B cell (primary cell): ENCODE measurements around the gene FMO2. TPM values are rescaled to one million over a fixed set of nuclear protein-coding genes. Genes with fewer than 3 reads are reported as not detected.

ENCODE experiments used
- ATAC-seq: fragments of 200-7000 bp; cut with Tn5 transposase; one replicate; pipeline ENCODE4 v1.10.0; 2021; ENCODE audit warnings: low read depth, mild to moderate bottlenecking, moderate number of reproducible peaks, moderate library complexity
- CTCF ChIA-PET: fragments of 350-600 bp; sonication (Branson Sonifier 250); formaldehyde crosslinking; loops from one replicate; lab custom pipeline; 2021; ENCODE audit warnings: antibody characterized with exemption, inconsistent platforms; lab: Charles Lee
- POLR2A ChIA-PET: fragments of 350-600 bp; sonication (Branson Sonifier 250); formaldehyde crosslinking; loops from one replicate; lab custom pipeline; 2021; ENCODE audit warnings: antibody characterized with exemption; lab: Charles Lee
- DNase-seq: peaks from one replicate; pipeline ENCODE4 v3.0.0; 2013
- H2AFZ ChIP-seq: 2 replicates; pipeline ENCODE4 v1.6.1; 2012; ENCODE audit warnings: mild to moderate bottlenecking, low read depth, low read length; ENCODE audit not compliant: insufficient read depth, poor library complexity, severe bottlenecking
- H3K27ac ChIP-seq, 2 donors: 1 replicate in 1 of 2; 2 replicates in 1 of 2; pipeline ENCODE4 v1.5.1; 2012 to 2013; ENCODE audit warnings: low read length in 2 of 2, mild to moderate bottlenecking in 2 of 2, moderate library complexity in 1 of 2
- H3K27me3 ChIP-seq, 4 experiments: fragments of 200-600 bp in 1 of 4; sonication (generic) in 1 of 4; replicated peaks in 1 of 4; 1 replicate in 2 of 4; 2 replicates in 2 of 4; pipeline versions ENCODE4 v1.6.1 to v1.7.0; 2013 to 2016; ENCODE audit warnings: low read length in 3 of 4, mild to moderate bottlenecking in 2 of 4, mixed read lengths in 1 of 4, moderate library complexity in 1 of 4; ENCODE audit not compliant: insufficient read depth in 4 of 4, control insufficient read depth in 3 of 4; ENCODE audit errors: control extremely low read depth in 1 of 4
- H3K36me3 ChIP-seq, 2 experiments: replicated peaks in 1 of 2; 1 replicate in 1 of 2; 2 replicates in 1 of 2; pipeline versions ENCODE4 v1.6.1 to v1.7.1; 2013; ENCODE audit warnings: low read length in 1 of 2; ENCODE audit not compliant: insufficient read depth in 2 of 2, control insufficient read depth in 1 of 2; ENCODE audit errors: control extremely low read depth in 1 of 2, extremely low read depth in 1 of 2
- H3K4me1 ChIP-seq, 2 donors: fragments of 200-600 bp in 1 of 2; sonication (generic) in 1 of 2; 1 replicate in 1 of 2; 2 replicates in 1 of 2; pipeline versions ENCODE4 v1.5.1 to v1.6.1; 2013 to 2017; ENCODE audit warnings: low read length in 2 of 2; ENCODE audit not compliant: control insufficient read depth in 2 of 2, insufficient read depth in 2 of 2
- H3K4me2 ChIP-seq: replicated peaks from 2 replicates; pipeline ENCODE3; 2012; ENCODE audit warnings: mild to moderate bottlenecking, low read depth, low read length; ENCODE audit not compliant: poor library complexity, severe bottlenecking
- H3K4me3 ChIP-seq, 5 experiments: fragments of 200-600 bp in 1 of 5; sonication (generic) in 1 of 5; 1 replicate in 3 of 5; 2 replicates in 2 of 5; pipeline versions ENCODE4 v1.5.1 to v1.7.0; 2011 to 2016; ENCODE audit warnings: low read length in 4 of 5, mild to moderate bottlenecking in 4 of 5, low read depth in 2 of 5, control low read depth in 1 of 5, moderate library complexity in 1 of 5; ENCODE audit not compliant: insufficient read depth in 1 of 5; ENCODE audit errors: control extremely low read depth in 1 of 5, extremely low read depth in 1 of 5
- H3K79me2 ChIP-seq: fragments of 200-600 bp; sonication (generic); one replicate; pipeline ENCODE4 v1.6.0; 2016; ENCODE audit warnings: low read length; ENCODE audit not compliant: control insufficient read depth, insufficient read depth
- H3K9ac ChIP-seq: fragments of 200-600 bp; sonication (generic); 2 replicates; pipeline ENCODE4 v1.6.1; 2017; ENCODE audit warnings: mild to moderate bottlenecking, low read length, moderate library complexity
- H3K9me3 ChIP-seq, 3 donors: one replicate each; pipeline versions ENCODE4 v1.6.1 to v1.7.1; 2013; ENCODE audit warnings: low read length in 2 of 3; ENCODE audit not compliant: control insufficient read depth in 2 of 3, insufficient read depth in 1 of 3; ENCODE audit errors: control extremely low read depth in 1 of 3
- H4K20me1 ChIP-seq: 2 replicates; pipeline ENCODE4 v1.6.0; 2012; ENCODE audit warnings: mild to moderate bottlenecking, low read length; ENCODE audit not compliant: insufficient read depth, control insufficient read depth, poor library complexity, severe bottlenecking
- H3K27ac Mint-ChIP-seq: one replicate; pipeline ENCODE4 v1.8.0; 2021; ENCODE audit warnings: mixed read lengths
- H3K27me3 Mint-ChIP-seq: one replicate; pipeline ENCODE4 v1.8.0; 2021; ENCODE audit warnings: mixed read lengths
- H3K4me1 Mint-ChIP-seq: one replicate; pipeline ENCODE4 v1.8.0; 2021; ENCODE audit warnings: mixed read lengths
- H3K4me3 Mint-ChIP-seq: one replicate; pipeline ENCODE4 v1.8.0; 2021; ENCODE audit warnings: mixed read lengths
- H3K9me3 Mint-ChIP-seq: one replicate; pipeline ENCODE4 v1.8.0; 2022; ENCODE audit warnings: mixed read lengths; ENCODE audit not compliant: insufficient read depth
- CTCF ChIP-seq: fragments of 200-600 bp; IDR thresholded peaks from one replicate; pipeline ENCODE4 v1.8.0; 2022; ENCODE audit warnings: antibody characterized with exemption, mild to moderate bottlenecking
- EZH2 ChIP-seq: IDR thresholded peaks from 2 replicates; pipeline ENCODE4 v1.6.1; 2012; ENCODE audit warnings: borderline replicate concordance, low read depth, mild to moderate bottlenecking, moderate library complexity, low read length; ENCODE audit not compliant: insufficient read depth, poor library complexity, severe bottlenecking
- WGBS: methylation state at CpG from one replicate; pipeline ENCODE4 v1.1.5; 2013; ENCODE audit warnings: missing lambda C conversion rate; ENCODE audit not compliant: insufficient coverage; 5-methylcytosine and 5-hydroxymethylcytosine counted together
- intact Hi-C: fragments of 100-400 bp; cut with micrococcal nuclease; formaldehyde crosslinking; loops from one replicate; pipeline ENCODE4 v1.10.0; 2022
- polyA plus RNA-seq: library from polyadenylated mRNA; depleted of rRNA; stranded (reverse); fragments of >200 nt; gene quantifications from 2 replicates; pipeline ENCODE4 v1.2.3, GENCODE V29; 2012
- total RNA-seq, 2 donors: library from RNA; stranded (reverse); fragments of 120-200 nt in 1 of 2; gene quantifications; 1 replicate in 1 of 2; 2 replicates in 1 of 2; pipeline versions ENCODE4 v1.2.3 to v1.2.4, GENCODE V29; 2013 to 2022

FMO2 gene
- total and polyA plus RNA-seq, 2 donors (not counting 1 experiment from before 2014, with no cell fraction given): not detected

GRCh38 chr1:171188388-171189266, 3.5 kb downstream of the FMO2 start:
- Histone ChIP-seq H3K27ac (no peak overlapping the region), H3K9me3 (no peaks in the 10 kb centered on the region), H3K4me2 (no peak overlapping the region), H3K27me3 (no peaks in the 10 kb centered on the region), H3K79me2 (no peaks in the 10 kb centered on the region), H3K36me3 (no peaks in the 10 kb centered on the region), H3K9ac (no peak overlapping the region), H4K20me1 (no peaks in the 10 kb centered on the region), H3K4me3 (no peak overlapping the region), H2AFZ (no peak overlapping the region), H3K4me1 (no peaks in the 10 kb centered on the region)
- no peak overlapping the region for H3K4me3 Mint-ChIP-seq
- TF ChIP-seq EZH2 (no peak), CTCF (peak; percentile 84)
- intact Hi-C loops: no loop called here
- no peak overlapping the region for H3K27ac Mint-ChIP-seq
- H3K27me3 Mint-ChIP-seq: peaks cover 23% of the 10 kb centered on the region
- no CpG with 5 or more reads among the region's 11 CpGs for WGBS
- H3K4me1 Mint-ChIP-seq: no peaks in the 10 kb centered on the region
- H3K9me3 Mint-ChIP-seq: no peaks in the 10 kb centered on the region
- peak; percentile 40 for DNase-seq
- ChIA-PET CTCF (interaction anchor here (0.7 to 1.4 kb wide), 3 partner anchors 38 to 1259 kb away, joined by 3 to 7 read pairs (median 5); partner anchors contain the start of gene FMO4), POLR2A (no interaction called here)
- ATAC-seq: peak; percentile 33

- POLR2A ChIA-PET: no interaction called here
These were observed 6.9 kb downstream of the FMO2 start for GRCh38 chr1:171191992-171192391.

More at GRCh38 chr1:171191992-171192391, 6.9 kb downstream of the FMO2 start:
- H3K27me3 Mint-ChIP-seq: peaks cover 17% of the 10 kb centered on the region
- no peak overlapping the region for H3K27ac Mint-ChIP-seq
- ATAC-seq (no peak), DNase-seq (no peak)
- no peaks in the 10 kb centered on the region for H3K27me3 ChIP-seq
- TF ChIP-seq CTCF (no peak), EZH2 (no peak)
- no peak overlapping the region for H3K4me2 ChIP-seq
- no peaks in the 10 kb centered on the region for H3K4me1 Mint-ChIP-seq
- intact Hi-C loops: no loop called here
- H3K36me3 ChIP-seq: no peaks in the 10 kb centered on the region
- no peaks in the 10 kb centered on the region for H3K4me1 ChIP-seq
- H3K9me3 ChIP-seq: no peaks in the 10 kb centered on the region
- H3K27ac ChIP-seq: no peak overlapping the region
- H3K9me3 Mint-ChIP-seq: no peaks in the 10 kb centered on the region
- no peak overlapping the region for H3K4me3 ChIP-seq
- no peak overlapping the region for H3K9ac ChIP-seq
- no peaks in the 10 kb centered on the region for H4K20me1 ChIP-seq
- WGBS: no CpG with 5 or more reads among the region's 1 CpG
- no peak overlapping the region for H2AFZ ChIP-seq
- H3K4me3 Mint-ChIP-seq: no peak overlapping the region
- CTCF ChIA-PET: no interaction called here
- no peaks in the 10 kb centered on the region for H3K79me2 ChIP-seq
